ENCODE measurements around the gene GPC5.

The GPC5 gene

GRCh38 chr13:92676246-92676645, 1277.8 kb downstream of the GPC5 start:
- Histone ChIP-seq H3K4me1 (ENCODE audit: control insufficient read depth, insufficient read depth, low read depth, low read length) (no peaks in the 10 kb centered on the region), H3K27ac (ENCODE audit: low read length, poor library complexity, severe bottlenecking) (no peak overlapping the region), H3K4me3 (ENCODE audit: insufficient read depth in 1 of 2, low read depth in 1 of 2, low read length in 2 of 2) (no peak overlapping the region), H3K23ac (ENCODE audit: low read length in 2 of 2) (no peak overlapping the region), H3K9ac (ENCODE audit: low read length) (no peak overlapping the region), H2BK12ac (ENCODE audit: low read length in 2 of 2) (no peak overlapping the region), H3K36me3 (ENCODE audit: control insufficient read depth in 1 of 2, insufficient read depth in 2 of 2, low read depth in 1 of 2, low read length in 2 of 2) (no peaks in the 10 kb centered on the region), H3K4me2 (ENCODE audit: low read length, poor library complexity, severe bottlenecking) (no peak overlapping the region), H3K9me3 (ENCODE audit: control insufficient read depth, low read length) (no peaks in the 10 kb centered on the region), H2BK120ac (ENCODE audit: low read depth, low read length) (no peak overlapping the region), H2BK5ac (ENCODE audit: low read depth, low read length, poor library complexity, severe bottlenecking) (no peak overlapping the region), H4K8ac (ENCODE audit: low read length) (no peak overlapping the region), H3K14ac (ENCODE audit: low read length in 2 of 2) (no peak overlapping the region), H3K79me1 (replicated peaks; ENCODE audit: low read length, poor library complexity, severe bottlenecking) (no peaks in the 10 kb centered on the region), H3K27me3 (ENCODE audit: control insufficient read depth in 1 of 2, insufficient read depth in 1 of 2, low read length in 2 of 2) (no peaks in the 10 kb centered on the region), H3K18ac (ENCODE audit: low read depth in 1 of 2, low read length in 2 of 2) (no peak overlapping the region), H3K4ac (ENCODE audit: low read depth in 1 of 2, low read length in 2 of 2) (no peak overlapping the region), H2AK5ac (ENCODE audit: low read length, severe bottlenecking) (no peak overlapping the region), H2AFZ (ENCODE audit: low read depth, low read length) (no peak overlapping the region), H4K91ac (ENCODE audit: low read length) (no peak overlapping the region), H2BK15ac (ENCODE audit: low read depth, poor library complexity, severe bottlenecking) (no peak overlapping the region)
- DNase-seq: no peak
- WGBS: 83% methylated on average over 3 of the region's 3 CpGs

- no peaks in the 10 kb centered on the region for H3K9me3 ChIP-seq (ENCODE audit: control insufficient read depth, low read length)
- H2BK5ac ChIP-seq (ENCODE audit: low read depth, low read length, poor library complexity, severe bottlenecking): no peak overlapping the region
- H3K79me1 ChIP-seq (replicated peaks; ENCODE audit: low read length, poor library complexity, severe bottlenecking): no peaks in the 10 kb centered on the region
- no peaks in the 10 kb centered on the region for H3K36me3 ChIP-seq (ENCODE audit: control insufficient read depth in 1 of 2, insufficient read depth in 2 of 2, low read depth in 1 of 2, low read length in 2 of 2)
- H3K4me3 ChIP-seq (ENCODE audit: insufficient read depth in 1 of 2, low read depth in 1 of 2, low read length in 2 of 2): no peak overlapping the region
- no peak overlapping the region for H3K4ac ChIP-seq (ENCODE audit: low read depth in 1 of 2, low read length in 2 of 2)
- no peak overlapping the region for H3K14ac ChIP-seq (ENCODE audit: low read length in 2 of 2)
- H2BK15ac ChIP-seq (ENCODE audit: low read depth, poor library complexity, severe bottlenecking): no peak overlapping the region
- H3K9ac ChIP-seq (ENCODE audit: low read length): no peak overlapping the region
- no peak overlapping the region for H3K4me2 ChIP-seq (ENCODE audit: low read length, poor library complexity, severe bottlenecking)
- no peak overlapping the region for H2BK120ac ChIP-seq (ENCODE audit: low read depth, low read length)
- no peaks in the 10 kb centered on the region for H3K27me3 ChIP-seq (ENCODE audit: control insufficient read depth in 1 of 2, insufficient read depth in 1 of 2, low read length in 2 of 2)
- H3K4me1 ChIP-seq (ENCODE audit: control insufficient read depth, insufficient read depth, low read depth, low read length): no peaks in the 10 kb centered on the region
- H3K18ac ChIP-seq (ENCODE audit: low read depth in 1 of 2, low read length in 2 of 2): no peak overlapping the region
- 64% methylated on average over 3 of the region's 4 CpGs for WGBS
- H2AFZ ChIP-seq (ENCODE audit: low read depth, low read length): peak overlapping the region; percentile 23
- H2AK5ac ChIP-seq (ENCODE audit: low read length, severe bottlenecking): no peak overlapping the region
- no peak overlapping the region for H3K27ac ChIP-seq (ENCODE audit: low read length, poor library complexity, severe bottlenecking)
- H3K23ac ChIP-seq (ENCODE audit: low read length in 2 of 2): no peak overlapping the region
- H2BK12ac ChIP-seq (ENCODE audit: low read length in 2 of 2): no peak overlapping the region
- H4K91ac ChIP-seq (ENCODE audit: low read length): no peak overlapping the region
- no peak overlapping the region for H4K8ac ChIP-seq (ENCODE audit: low read length)
- DNase-seq: no peak
Measured at GRCh38 chr13:92677571-92677970, 1279.2 kb downstream of the GPC5 start.

- no peaks in the 10 kb centered on the region for H3K27me3 ChIP-seq (ENCODE audit: control insufficient read depth in 1 of 2, insufficient read depth in 1 of 2, low read length in 2 of 2)
- H3K4me3 ChIP-seq (ENCODE audit: insufficient read depth in 1 of 2, low read depth in 1 of 2, low read length in 2 of 2): no peak overlapping the region
- H3K9me3 ChIP-seq (ENCODE audit: control insufficient read depth, low read length): no peaks in the 10 kb centered on the region
- no peak overlapping the region for H2BK5ac ChIP-seq (ENCODE audit: low read depth, low read length, poor library complexity, severe bottlenecking)
- no peak overlapping the region for H3K18ac ChIP-seq (ENCODE audit: low read depth in 1 of 2, low read length in 2 of 2)
- no peak overlapping the region for H4K8ac ChIP-seq (ENCODE audit: low read length)
- no peak overlapping the region for H2BK120ac ChIP-seq (ENCODE audit: low read depth, low read length)
- no peak overlapping the region for H3K4me2 ChIP-seq (ENCODE audit: low read length, poor library complexity, severe bottlenecking)
- H3K14ac ChIP-seq (ENCODE audit: low read length in 2 of 2): no peak overlapping the region
- no peak overlapping the region for H3K9ac ChIP-seq (ENCODE audit: low read length)
- DNase-seq: no peak
- WGBS: 95% methylated on average over 5 of the region's 7 CpGs
- no peak overlapping the region for H3K23ac ChIP-seq (ENCODE audit: low read length in 2 of 2)
- H2AFZ ChIP-seq (ENCODE audit: low read depth, low read length): no peak overlapping the region
- no peak overlapping the region for H3K27ac ChIP-seq (ENCODE audit: low read length, poor library complexity, severe bottlenecking)
- no peaks in the 10 kb centered on the region for H3K79me1 ChIP-seq (replicated peaks; ENCODE audit: low read length, poor library complexity, severe bottlenecking)
- H3K4me1 ChIP-seq (ENCODE audit: control insufficient read depth, insufficient read depth, low read depth, low read length): no peaks in the 10 kb centered on the region
- no peak overlapping the region for H4K91ac ChIP-seq (ENCODE audit: low read length)
- H3K36me3 ChIP-seq (ENCODE audit: control insufficient read depth in 1 of 2, insufficient read depth in 2 of 2, low read depth in 1 of 2, low read length in 2 of 2): no peaks in the 10 kb centered on the region
- no peak overlapping the region for H2BK12ac ChIP-seq (ENCODE audit: low read length in 2 of 2)
- H3K4ac ChIP-seq (ENCODE audit: low read depth in 1 of 2, low read length in 2 of 2): no peak overlapping the region
- H2BK15ac ChIP-seq (ENCODE audit: low read depth, poor library complexity, severe bottlenecking): no peak overlapping the region
- no peak overlapping the region for H2AK5ac ChIP-seq (ENCODE audit: low read length, severe bottlenecking)
Measured at GRCh38 chr13:92679602-92680001, 1281.2 kb downstream of the GPC5 start.

GRCh38 chr13:92681239-92681638, 1282.8 kb downstream of the GPC5 start:
- H2BK15ac ChIP-seq (ENCODE audit: low read depth, poor library complexity, severe bottlenecking): no peak overlapping the region
- no peak overlapping the region for H2BK120ac ChIP-seq (ENCODE audit: low read depth, low read length)
- H2AFZ ChIP-seq (ENCODE audit: low read depth, low read length): no peak overlapping the region
- H3K4me2 ChIP-seq (ENCODE audit: low read length, poor library complexity, severe bottlenecking): no peak overlapping the region
- H3K9ac ChIP-seq (ENCODE audit: low read length): no peak overlapping the region
- H3K4me1 ChIP-seq (ENCODE audit: control insufficient read depth, insufficient read depth, low read depth, low read length): no peaks in the 10 kb centered on the region
- H4K91ac ChIP-seq (ENCODE audit: low read length): no peak overlapping the region
- no peaks in the 10 kb centered on the region for H3K27me3 ChIP-seq (ENCODE audit: control insufficient read depth in 1 of 2, insufficient read depth in 1 of 2, low read length in 2 of 2)
- no peaks in the 10 kb centered on the region for H3K79me1 ChIP-seq (replicated peaks; ENCODE audit: low read length, poor library complexity, severe bottlenecking)
- H3K36me3 ChIP-seq (ENCODE audit: control insufficient read depth in 1 of 2, insufficient read depth in 2 of 2, low read depth in 1 of 2, low read length in 2 of 2): no peaks in the 10 kb centered on the region
- H3K23ac ChIP-seq (ENCODE audit: low read length in 2 of 2): no peak overlapping the region
- H2AK5ac ChIP-seq (ENCODE audit: low read length, severe bottlenecking): no peak overlapping the region
- H3K9me3 ChIP-seq (ENCODE audit: control insufficient read depth, low read length): no peaks in the 10 kb centered on the region
- no peak overlapping the region for H4K8ac ChIP-seq (ENCODE audit: low read length)
- H3K27ac ChIP-seq (ENCODE audit: low read length, poor library complexity, severe bottlenecking): no peak overlapping the region
- no peak overlapping the region for H2BK12ac ChIP-seq (ENCODE audit: low read length in 2 of 2)
- H3K4ac ChIP-seq (ENCODE audit: low read depth in 1 of 2, low read length in 2 of 2): no peak overlapping the region
- no peak overlapping the region for H2BK5ac ChIP-seq (ENCODE audit: low read depth, low read length, poor library complexity, severe bottlenecking)
- no peak overlapping the region for H3K14ac ChIP-seq (ENCODE audit: low read length in 2 of 2)
- H3K4me3 ChIP-seq (ENCODE audit: insufficient read depth in 1 of 2, low read depth in 1 of 2, low read length in 2 of 2): no peak overlapping the region
- no peak for DNase-seq
- 90% methylated on average over 4 of the region's 4 CpGs for WGBS
- H3K18ac ChIP-seq (ENCODE audit: low read depth in 1 of 2, low read length in 2 of 2): no peak overlapping the region
